GM12878 (cell line): ENCODE results near the gene TCF4. TPM values are rescaled to one million over a fixed set of nuclear protein-coding genes. Genes with fewer than 3 reads are reported as not detected.

Experiments used
- ATAC-seq: fragments of 200-7000 bp; cut with Tn5 transposase; 3 replicates; pipeline ENCODE4 v1.9.1; 2020; ENCODE audit warnings: mild to moderate bottlenecking, moderate library complexity
- BruUV-seq: library from RNA; stranded (reverse); fragments of 400-500 nt; replicated peaks from 2 replicates; lab custom pipeline; 2021; lab: Mats Ljungman, UMichigan
- CTCF ChIA-PET: fragments of 300-600 bp; sonication (Branson Sonifier 250); formaldehyde crosslinking; extraction: SDS; loops from one replicate; lab custom pipeline; 2021; ENCODE audit warnings: inconsistent platforms; lab: Yijun Ruan, JAX
- POLR2A ChIA-PET: fragments of 350-600 bp; formaldehyde crosslinking; extraction: SDS; loops from one replicate; lab custom pipeline; 2021; ENCODE audit warnings: inconsistent platforms; lab: Charles Lee
- RAD21 ChIA-PET: fragments of 300-600 bp; sonication (Branson Sonifier 250); formaldehyde crosslinking; loops from one replicate; lab custom pipeline; 2023; ENCODE audit warnings: antibody characterized with exemption; ENCODE audit not compliant: unreplicated experiment; lab: Charles Lee
- SMC1A ChIA-PET: fragments of 300-600 bp; sonication (Branson Sonifier 250); formaldehyde crosslinking; loops from one replicate; lab custom pipeline; 2023; ENCODE audit not compliant: unreplicated experiment, uncharacterized antibody; lab: Charles Lee
- DNase-seq: peaks from one replicate; pipeline ENCODE4 v3.0.0-alpha.2; 2011; ENCODE audit warnings: low read depth, low spot score
- FAIRE-seq: peaks from 3 replicates; lab custom pipeline; 2011; peaks lifted over from hg19 to GRCh38; lab: Jason Lieb, UNC
- H2AFZ ChIP-seq: 2 replicates; pipeline ENCODE4 v1.6.0; 2011; ENCODE audit warnings: low read depth, low read length, control low read depth; ENCODE audit not compliant: control insufficient read depth
- H3K27ac ChIP-seq: 2 replicates; pipeline ENCODE4 v1.5.1; 2011; ENCODE audit warnings: control low read depth; ENCODE audit not compliant: control insufficient read depth, insufficient read depth
- H3K27me3 ChIP-seq, 2 experiments: replicated peaks in 1 of 2; 2 replicates each; pipeline versions ENCODE4 v1.6.0 to v1.6.1; 2011; ENCODE audit warnings: low read length in 1 of 2; ENCODE audit not compliant: control insufficient read depth in 2 of 2, insufficient read depth in 2 of 2
- H3K36me3 ChIP-seq, 2 experiments: 2 replicates each; pipeline ENCODE4 v1.5.1; 2011; ENCODE audit warnings: low read length in 1 of 2; ENCODE audit not compliant: control insufficient read depth in 2 of 2, insufficient read depth in 2 of 2
- H3K4me1 ChIP-seq: 2 replicates; pipeline ENCODE4 v1.6.1; 2011; ENCODE audit warnings: mild to moderate bottlenecking, low read length, moderate library complexity, mixed read lengths; ENCODE audit not compliant: control insufficient read depth, insufficient read depth
- H3K4me2 ChIP-seq: 2 replicates; pipeline ENCODE4 v1.6.0; 2011; ENCODE audit warnings: control low read depth; ENCODE audit not compliant: control insufficient read depth, insufficient read depth
- H3K4me3 ChIP-seq: fragments of 200-600 bp; sonication (generic); 2 replicates; pipeline ENCODE4 v1.5.1; 2016
- H3K79me2 ChIP-seq: 2 replicates; pipeline ENCODE4 v1.6.0; 2011; ENCODE audit warnings: low read length; ENCODE audit not compliant: control insufficient read depth, insufficient read depth
- H3K9ac ChIP-seq: 2 replicates; pipeline ENCODE4 v1.8.0; 2011; ENCODE audit warnings: low read length, control low read depth, mixed read lengths; ENCODE audit not compliant: control insufficient read depth, insufficient read depth
- H3K9me3 ChIP-seq: replicated peaks from 3 replicates; pipeline ENCODE4 v1.5.1; 2011; ENCODE audit warnings: mild to moderate bottlenecking, low read length; ENCODE audit not compliant: control insufficient read depth, insufficient read depth
- H4K20me1 ChIP-seq: 2 replicates; pipeline ENCODE4 v1.6.0; 2011; ENCODE audit not compliant: control insufficient read depth, insufficient read depth
- CBFB ChIP-seq: IDR thresholded peaks from 2 replicates; pipeline ENCODE4 v1.6.1; 2016; ENCODE audit warnings: antibody characterized with exemption, low read depth
- CBX5 ChIP-seq: sonication (generic); IDR thresholded peaks from 2 replicates; pipeline ENCODE4 v1.6.1; 2016; ENCODE audit warnings: low read depth, moderate library complexity, mild to moderate bottlenecking, inconsistent platforms
- EP300 ChIP-seq, 2 experiments: fragments of 150-350 bp in 1 of 2; IDR thresholded peaks; 2 replicates each; pipeline ENCODE4 v1.6.1; 2011 to 2012; ENCODE audit warnings: low read depth in 2 of 2, low read length in 2 of 2, borderline replicate concordance in 1 of 2, improper control_type of control experiment in 1 of 2, inconsistent platforms in 1 of 2; ENCODE audit not compliant: control insufficient read depth in 1 of 2
- HSF1 ChIP-seq: fragments of 150-350 bp; IDR thresholded peaks from 2 replicates; pipeline ENCODE4 v1.6.1; 2014; ENCODE audit warnings: mild to moderate bottlenecking, low read depth, low read length
- IRF3 ChIP-seq: fragments of 450-650 bp; IDR thresholded peaks from 2 replicates; pipeline ENCODE4 v1.6.1; 2014; ENCODE audit warnings: mild to moderate bottlenecking
- IRF5 ChIP-seq: fragments of 450-650 bp; IDR thresholded peaks from 2 replicates; pipeline ENCODE4 v1.6.1; 2017; ENCODE audit warnings: borderline replicate concordance
- JUND ChIP-seq: IDR thresholded peaks from 2 replicates; pipeline ENCODE4 v1.6.1; 2012; ENCODE audit warnings: low read depth, mild to moderate bottlenecking, low read length, improper control_type of control experiment, moderate library complexity
- NR2C1 ChIP-seq: fragments of 450-650 bp; IDR thresholded peaks from 2 replicates; pipeline ENCODE4 v1.6.1; 2017; ENCODE audit warnings: antibody characterized with exemption, mild to moderate bottlenecking, moderate library complexity
- POLR2AphosphoS2 ChIP-seq: IDR thresholded peaks from 2 replicates; pipeline ENCODE4 v1.6.1; 2011; ENCODE audit warnings: low read depth, mild to moderate bottlenecking, low read length, improper control_type of control experiment, moderate library complexity
- POLR2AphosphoS5 ChIP-seq: IDR thresholded peaks from 2 replicates; pipeline ENCODE4 v1.6.1; 2011; ENCODE audit warnings: mild to moderate bottlenecking, low read length, inconsistent platforms
- RAD21 ChIP-seq: IDR thresholded peaks from 2 replicates; pipeline ENCODE4 v1.6.1; 2011; ENCODE audit warnings: mild to moderate bottlenecking, low read depth, low read length, moderate library complexity; ENCODE audit not compliant: insufficient read depth
- SREBF1 ChIP-seq: IDR thresholded peaks from 2 replicates; pipeline ENCODE4 v1.6.1; 2012; ENCODE audit warnings: mild to moderate bottlenecking, low read length
- STAT3 ChIP-seq: IDR thresholded peaks from 2 replicates; pipeline ENCODE4 v1.6.1; 2011; ENCODE audit warnings: low read depth, low read length, improper control_type of control experiment
- TBL1XR1 ChIP-seq: IDR thresholded peaks from 2 replicates; pipeline ENCODE4 v1.6.1; 2012; ENCODE audit warnings: low read depth, low read length, improper control_type of control experiment
- ZNF217 ChIP-seq: fragments of 450-650 bp; IDR thresholded peaks from 2 replicates; pipeline ENCODE4 v1.6.1; 2017; ENCODE audit warnings: antibody characterized with exemption, mild to moderate bottlenecking
- WGBS: methylation state at CpG from one replicate; pipeline ENCODE4 v1.1.6; 2016; ENCODE audit warnings: low lambda C conversion rate; ENCODE audit not compliant: insufficient replicate concordance, insufficient coverage; ENCODE audit errors: missing lambda C conversion rate; 5-methylcytosine and 5-hydroxymethylcytosine counted together
- in situ Hi-C: fragments of 300-500 bp; cut with MboI; formaldehyde crosslinking; loops from 9 replicates; pipeline ENCODE4 v1.14.3; 2018; ENCODE audit warnings: mixed read lengths
- intact Hi-C: fragments of 100-400 bp; cut with micrococcal nuclease; formaldehyde crosslinking; loops from one replicate; pipeline ENCODE4 v1.14.2; 2022; ENCODE audit not compliant: unreplicated experiment
- polyA plus RNA-seq, 11 experiments: library from polyadenylated mRNA; depleted of rRNA in 4 of 11; unstranded in 6 of 11; stranded (reverse) in 5 of 11; fragments of >200 nt; fragmentation: Nextera tagmentation in 4 of 11; fragmentation: Illumina TruSeq in 1 of 11; extraction: Ambion mirVana in 4 of 11; extraction: Trizol in 1 of 11; gene quantifications; 1 replicate in 1 of 11; 2 replicates in 10 of 11; pipeline versions ENCODE4 v1.2.1 to v1.2.3, GENCODE V29; 2011 to 2016; ENCODE audit warnings: inconsistent platforms in 2 of 11, missing spikeins in 2 of 11, low read depth in 1 of 11
- total RNA-seq, 4 experiments: library from RNA; depleted of rRNA in 3 of 4; stranded (reverse); fragments of >200 nt in 3 of 4; fragmentation: Illumina TruSeq in 1 of 4; extraction: Trizol in 1 of 4; gene quantifications; 2 replicates each; pipeline versions ENCODE4 v1.2.1 to v1.2.3, GENCODE V29; 2013 to 2021

Gene TCF4
- total and polyA plus RNA-seq, 10 of the 15 experiments (the other 5 are each of a cell fraction or from before 2014, with no cell fraction given), result 15.2 to 94.0 (median 31.5) TPM

GRCh38 chr18:55534996-55535395, 53.0 kb downstream of the TCF4 start:
- Histone ChIP-seq H3K36me3 (no peaks in the 10 kb centered on the region), H3K27ac (no peak overlapping the region), H3K4me2 (no peak overlapping the region), H3K4me1 (no peaks in the 10 kb centered on the region), H3K4me3 (no peak overlapping the region), H3K9me3 (no peaks in the 10 kb centered on the region), H3K27me3 (no peaks in the 10 kb centered on the region), H2AFZ (no peak overlapping the region), H4K20me1 (no peaks in the 10 kb centered on the region), H3K79me2 (no peaks in the 10 kb centered on the region), H3K9ac (no peak overlapping the region)
- RAD21 ChIA-PET, result no interaction called here
- TF ChIP-seq NR2C1, result no peak
- no peak for TF ChIP-seq SREBF1
- no peak for TF ChIP-seq CBFB
- TF ChIP-seq TBL1XR1, result no peak
- no peak for TF ChIP-seq JUND
- TF ChIP-seq IRF5, result no peak
- TF ChIP-seq RAD21, result no peak
- TF ChIP-seq HSF1, result no peak
- no peak for TF ChIP-seq POLR2AphosphoS5
- no peak for TF ChIP-seq POLR2AphosphoS2
- no peak for TF ChIP-seq IRF3
- TF ChIP-seq STAT3, result no peak
- TF ChIP-seq EP300 (IDR thresholded peaks at IDR 0.05; ENCODE audit: borderline replicate concordance in 1 of 2, control insufficient read depth in 1 of 2, low read depth in 2 of 2, low read length in 2 of 2), result no peak
- TF ChIP-seq ZNF217, result no peak
- TF ChIP-seq CBX5, result no peak
- 5% methylated on average over 4 of the region's 4 CpGs for WGBS
- CTCF ChIA-PET, result no interaction called here
- no peak for DNase-seq
- no TSS peak for BruUV-seq
- in situ Hi-C loops, result no loop called here
- no peak for ATAC-seq
- intact Hi-C loops, result no loop called here
- SMC1A ChIA-PET, result interaction anchor here (1.0 to 1.2 kb wide), 2 partner anchors 21 to 29 kb away, joined by 3 read pairs; no protein-coding TSS in a partner anchor
- no peak for FAIRE-seq
- POLR2A ChIA-PET, result no interaction called here
